Coronary artery (tissue), 2 donors: ENCODE measurements around the gene GGA1.
"Not testable (repeated sequence)": the region's sequence is repeated elsewhere in the genome, so short reads cannot be mapped to it uniquely, and the experiment has no call there.

Experiments
- DNase-seq: peaks from one replicate; pipeline ENCODE4 v3.0.0-alpha.2; 2017; ENCODE audit warnings: low spot score
- H3K27ac ChIP-seq, 2 donors: fragments of 200-600 bp; sonication (generic); one replicate each; pipeline ENCODE4 v1.5.1; 2016 to 2019
- H3K4me3 ChIP-seq: fragments of 200-600 bp; sonication (generic); 2 replicates; pipeline ENCODE4 v1.5.1; 2016; ENCODE audit warnings: mild to moderate bottlenecking, moderate library complexity
- TF ChIP-seq, protein P1 (sequence below): fragments of 200-600 bp; sonication (generic); IDR thresholded peaks from one replicate; pipeline ENCODE4 v1.5.1; 2019; ENCODE audit warnings: antibody characterized with exemption

The GGA1 gene

DNA sequence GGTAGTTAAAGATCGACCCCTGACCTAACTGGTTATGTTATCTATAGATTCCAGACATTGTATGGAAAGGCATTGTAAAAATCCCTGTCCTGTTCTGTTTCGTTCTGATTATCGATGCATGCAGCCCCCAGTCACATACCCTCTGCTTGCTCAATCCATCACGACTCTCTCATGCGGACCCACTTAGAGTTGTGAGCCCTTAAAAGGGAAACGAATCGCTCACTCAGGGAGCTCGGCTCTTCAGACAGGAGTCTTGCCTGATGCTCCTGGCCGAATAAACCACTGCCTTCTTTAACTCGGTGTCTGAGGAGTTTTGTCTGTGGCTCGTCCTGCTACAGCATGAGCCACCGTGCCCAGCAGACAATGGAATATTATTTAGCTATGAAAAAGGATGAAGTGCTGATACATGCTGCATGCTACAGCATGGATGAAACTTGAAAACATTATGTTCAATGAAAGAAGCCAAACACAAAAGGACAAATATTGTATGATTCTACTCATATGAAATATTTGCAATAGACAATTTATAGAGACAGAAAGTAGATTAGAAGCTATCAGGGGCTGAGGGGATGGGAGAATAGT lies 16.7 kb upstream of the GGA1 start:
- Histone ChIP-seq H3K27ac (no peak overlapping the region), H3K4me3 (peak overlapping the region; percentile 18)
- TF ChIP-seq, protein P1, sequence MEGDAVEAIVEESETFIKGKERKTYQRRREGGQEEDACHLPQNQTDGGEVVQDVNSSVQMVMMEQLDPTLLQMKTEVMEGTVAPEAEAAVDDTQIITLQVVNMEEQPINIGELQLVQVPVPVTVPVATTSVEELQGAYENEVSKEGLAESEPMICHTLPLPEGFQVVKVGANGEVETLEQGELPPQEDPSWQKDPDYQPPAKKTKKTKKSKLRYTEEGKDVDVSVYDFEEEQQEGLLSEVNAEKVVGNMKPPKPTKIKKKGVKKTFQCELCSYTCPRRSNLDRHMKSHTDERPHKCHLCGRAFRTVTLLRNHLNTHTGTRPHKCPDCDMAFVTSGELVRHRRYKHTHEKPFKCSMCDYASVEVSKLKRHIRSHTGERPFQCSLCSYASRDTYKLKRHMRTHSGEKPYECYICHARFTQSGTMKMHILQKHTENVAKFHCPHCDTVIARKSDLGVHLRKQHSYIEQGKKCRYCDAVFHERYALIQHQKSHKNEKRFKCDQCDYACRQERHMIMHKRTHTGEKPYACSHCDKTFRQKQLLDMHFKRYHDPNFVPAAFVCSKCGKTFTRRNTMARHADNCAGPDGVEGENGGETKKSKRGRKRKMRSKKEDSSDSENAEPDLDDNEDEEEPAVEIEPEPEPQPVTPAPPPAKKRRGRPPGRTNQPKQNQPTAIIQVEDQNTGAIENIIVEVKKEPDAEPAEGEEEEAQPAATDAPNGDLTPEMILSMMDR = no peak
- no peak for DNase-seq

DNA sequence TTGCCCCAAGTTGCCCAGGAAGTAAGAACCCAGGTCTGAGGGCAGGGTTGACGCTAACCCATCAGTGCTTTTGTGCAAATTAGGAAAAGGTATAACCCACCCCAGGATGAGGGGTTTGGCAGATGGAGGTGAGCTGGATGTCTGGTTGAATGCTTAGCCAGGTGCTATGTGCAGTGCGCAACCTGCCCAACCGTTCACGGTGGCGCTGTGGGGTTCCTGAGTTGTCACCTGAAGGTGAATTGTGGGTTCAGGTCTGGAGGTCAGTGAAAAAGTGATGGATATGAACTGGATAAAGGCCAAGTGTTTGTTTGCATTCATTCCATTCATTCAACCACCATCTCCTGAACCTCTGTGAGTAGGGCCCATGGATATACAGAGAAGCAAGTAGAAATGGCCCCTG lies 14.4 kb upstream of the GGA1 start:
- DNase-seq = no peak
- TF ChIP-seq, protein P1 = no peak
- no peak overlapping the region for H3K4me3 ChIP-seq
- H3K27ac ChIP-seq = no peak overlapping the region

DNA sequence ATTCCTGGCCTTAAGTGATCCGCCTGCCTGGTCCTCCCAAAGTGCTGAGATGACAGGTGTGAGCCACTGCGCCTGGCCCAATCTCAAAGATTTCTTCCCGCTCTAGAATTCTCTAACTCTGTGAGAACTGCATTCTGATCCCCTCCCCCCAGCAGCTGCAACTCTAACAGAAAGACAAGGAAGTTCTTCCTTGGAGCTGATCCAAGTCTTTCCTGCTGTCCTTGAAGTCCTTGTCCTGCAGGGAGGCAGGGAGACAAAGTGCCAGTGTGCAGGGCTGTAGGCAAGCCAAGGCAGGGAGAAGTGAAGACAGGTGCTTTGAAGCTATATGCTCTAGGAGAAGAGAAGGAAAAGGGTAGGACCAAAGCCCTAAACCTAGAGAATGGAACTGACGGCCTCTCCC lies 9.5 kb upstream of the GGA1 start:
- TF ChIP-seq, protein P1 = no peak
- no peak for DNase-seq
- H3K27ac ChIP-seq = no peak overlapping the region
- H3K4me3 ChIP-seq = no peak overlapping the region

DNA sequence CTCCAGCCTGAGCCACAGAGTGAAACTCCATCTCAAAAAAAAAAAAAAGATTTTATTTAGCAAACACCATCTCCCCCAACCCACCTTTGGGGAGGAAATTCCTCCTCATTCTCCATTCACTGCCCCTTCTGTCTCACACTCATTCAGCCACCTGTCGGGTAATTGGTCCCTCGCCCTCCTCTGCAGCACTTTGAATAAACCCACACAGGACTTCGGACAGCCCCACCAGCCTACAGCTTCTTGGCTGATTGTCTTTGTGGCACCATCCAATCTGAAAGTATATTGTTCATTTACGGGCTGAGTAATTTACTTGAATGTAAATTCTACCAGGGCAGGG lies 7.5 kb upstream of the GGA1 start:
- Histone ChIP-seq H3K4me3 (no peak overlapping the region), H3K27ac (no peak overlapping the region)
- DNase-seq = no peak
- TF ChIP-seq, protein P1 = no peak

DNA sequence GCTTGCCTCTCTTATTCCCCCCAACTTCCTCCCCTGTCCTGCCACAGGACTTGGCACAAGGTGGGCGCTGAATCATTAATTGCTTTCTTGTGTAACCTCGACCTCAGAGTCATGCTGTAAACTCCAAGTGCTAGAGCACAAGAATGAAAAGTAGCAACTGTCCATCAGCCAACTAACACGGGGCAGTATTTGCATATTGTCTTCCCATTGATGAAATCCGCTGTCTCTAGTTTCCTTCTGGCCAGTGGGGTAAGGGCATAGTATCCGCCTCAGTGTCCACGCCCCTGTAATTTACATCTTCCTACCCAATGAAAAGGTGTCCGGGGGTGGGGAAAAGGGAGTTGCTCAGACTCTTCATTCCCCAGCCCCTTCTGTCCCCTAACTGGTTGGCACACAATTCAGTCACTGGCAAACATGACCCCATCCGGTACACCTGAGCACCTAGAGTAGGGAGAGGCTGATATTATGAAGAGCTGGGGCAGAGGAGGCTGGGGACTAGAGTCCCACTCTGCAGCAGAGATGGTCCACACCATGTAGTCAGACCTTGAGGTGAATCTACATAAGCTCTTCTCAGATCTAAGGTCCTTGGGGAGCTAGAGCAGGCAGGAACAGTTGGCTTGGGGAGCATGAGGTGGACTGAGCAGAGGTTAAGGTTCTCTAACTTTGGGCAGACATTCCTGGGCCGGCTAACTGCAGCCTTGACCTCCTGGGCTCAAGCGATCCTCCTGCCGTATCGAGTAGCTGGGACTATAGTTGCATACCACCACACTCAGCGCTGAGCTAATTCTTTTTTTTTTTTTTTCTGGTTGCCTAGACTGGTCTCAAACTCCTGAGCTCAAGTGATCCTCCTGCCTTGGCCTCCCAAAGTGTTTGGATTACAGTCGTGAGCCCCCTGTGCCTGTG lies 6.8 kb upstream of the GGA1 start:
- TF ChIP-seq, protein P1 = no peak
- no peak overlapping the region for H3K27ac ChIP-seq
- DNase-seq = no peak
- H3K4me3 ChIP-seq = no peak overlapping the region

DNA sequence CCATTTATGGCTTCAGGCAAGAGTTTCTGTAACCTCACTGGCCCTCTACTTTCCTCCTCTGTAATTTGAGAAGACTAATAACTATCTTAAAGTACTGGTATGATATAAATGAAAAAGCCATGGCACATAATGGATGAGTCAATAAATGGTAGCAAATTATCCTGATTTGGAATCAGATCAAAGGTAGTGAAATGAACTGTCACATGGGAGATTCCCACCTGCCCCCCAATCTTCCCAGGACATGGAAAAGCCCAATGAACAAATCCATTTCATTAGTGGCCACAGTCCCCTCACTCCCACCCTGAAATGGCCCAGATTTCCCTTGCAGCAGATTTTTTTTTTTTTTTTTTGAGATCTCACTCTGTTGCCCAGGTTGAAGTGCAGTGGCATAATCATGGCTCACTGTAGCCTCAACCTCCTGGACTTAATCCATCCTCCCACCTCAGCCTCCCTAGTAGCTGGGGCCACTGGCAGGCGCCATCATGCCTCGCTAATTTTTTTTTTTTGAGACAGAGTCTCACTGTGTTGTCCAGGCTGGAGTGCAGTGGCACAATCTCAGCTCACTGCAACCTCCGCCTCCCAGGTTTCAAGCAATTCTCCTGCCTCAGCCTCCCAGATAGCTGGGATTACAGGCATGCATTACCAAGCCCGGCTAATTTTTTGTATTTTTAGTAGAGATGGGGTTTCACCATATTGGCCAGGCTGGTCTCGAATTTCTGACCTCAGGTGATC lies 5.9 kb upstream of the GGA1 start:
- not testable (repeated sequence) for H3K27ac ChIP-seq, DNase-seq, H3K4me3 ChIP-seq

DNA sequence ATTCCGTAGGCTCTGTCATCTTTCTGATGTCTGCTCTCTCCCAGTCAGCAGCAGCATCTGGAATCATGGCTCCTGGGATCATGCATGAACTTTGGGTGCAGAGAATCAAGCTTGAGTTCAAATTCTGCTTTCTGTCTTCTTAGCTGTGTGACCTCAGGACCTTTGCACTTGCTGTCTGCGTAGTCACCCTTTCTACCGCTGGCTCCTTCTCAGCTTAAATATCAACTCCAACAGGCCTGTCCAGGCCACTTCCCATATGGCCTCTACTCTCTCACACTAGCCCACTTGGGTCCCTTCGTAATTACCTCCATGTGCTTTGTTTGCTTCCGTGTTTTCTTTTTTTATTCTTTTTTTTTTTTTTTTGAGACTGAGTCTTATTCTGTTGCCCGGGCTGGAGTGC lies 4.6 kb upstream of the GGA1 start:
- H3K4me3 ChIP-seq = no peak overlapping the region
- no peak overlapping the region for H3K27ac ChIP-seq
- TF ChIP-seq, protein P1 = no peak
- no peak for DNase-seq
